IMR-90 (cell line): Measurements from ENCODE around the gene SLC8A1. TPM values are rescaled to one million over a fixed set of nuclear protein-coding genes. Genes with fewer than 3 reads are reported as not detected.

Experiments used
- ATAC-seq: fragments of 200-7000 bp; cut with Tn5 transposase; 2 replicates; pipeline ENCODE4 v1.9.1; 2020; ENCODE audit warnings: low read depth, mild to moderate bottlenecking, moderate library complexity
- BruUV-seq: library from RNA; stranded (reverse); fragments of 400-500 nt; replicated peaks from 2 replicates; lab custom pipeline; 2021; lab: Mats Ljungman, UMichigan
- CTCF ChIA-PET: fragments of 300-600 bp; formaldehyde crosslinking; extraction: SDS; loops from one replicate; lab custom pipeline; 2021; ENCODE audit warnings: antibody characterized with exemption; lab: Yijun Ruan, JAX
- POLR2A ChIA-PET: fragments of 300-600 bp; sonication (Branson Sonifier 250); formaldehyde crosslinking; loops from one replicate; lab custom pipeline; 2022; ENCODE audit warnings: antibody characterized with exemption; ENCODE audit not compliant: unreplicated experiment; lab: Charles Lee
- DNase-seq: peaks from one replicate; pipeline ENCODE4 v3.0.0; 2013
- H2AFZ ChIP-seq: replicated peaks from 2 replicates; pipeline ENCODE3; 2013; ENCODE audit warnings: low read length, mild to moderate bottlenecking; ENCODE audit not compliant: poor library complexity
- H2AK5ac ChIP-seq: 2 replicates; pipeline ENCODE4 v1.6.1; 2013; ENCODE audit warnings: low read depth, low read length, inconsistent platforms
- H2AK9ac ChIP-seq: replicated peaks from 2 replicates; pipeline ENCODE3; 2013; ENCODE audit warnings: mild to moderate bottlenecking, low read depth, low read length, moderate library complexity; ENCODE audit not compliant: poor library complexity
- H2BK120ac ChIP-seq: 2 replicates; pipeline ENCODE4 v1.6.1; 2013; ENCODE audit warnings: low read depth, low read length, inconsistent platforms
- H2BK15ac ChIP-seq: 3 replicates; pipeline ENCODE4 v1.6.1; 2013; ENCODE audit warnings: low read depth, low read length, inconsistent platforms
- H2BK20ac ChIP-seq: 2 replicates; pipeline ENCODE4 v1.6.1; 2013; ENCODE audit warnings: low read depth, mild to moderate bottlenecking, inconsistent platforms, low read length, moderate library complexity
- H2BK5ac ChIP-seq: 2 replicates; pipeline ENCODE4 v1.6.1; 2013; ENCODE audit warnings: mild to moderate bottlenecking, low read depth, low read length, inconsistent platforms; ENCODE audit not compliant: poor library complexity, severe bottlenecking
- H3K14ac ChIP-seq: replicated peaks from 2 replicates; pipeline ENCODE4 v1.6.1; 2013; ENCODE audit warnings: low read depth, low read length, inconsistent platforms
- H3K18ac ChIP-seq: 2 replicates; pipeline ENCODE4 v1.6.1; 2013; ENCODE audit warnings: low read depth, low read length, control low read depth
- H3K23ac ChIP-seq: 2 replicates; pipeline ENCODE4 v1.6.1; 2013; ENCODE audit warnings: low read depth, low read length, inconsistent platforms
- H3K27ac ChIP-seq: 2 replicates; pipeline ENCODE4 v1.5.1; 2013; ENCODE audit warnings: mild to moderate bottlenecking, control low read depth, low read length; ENCODE audit not compliant: insufficient read depth
- H3K27me3 ChIP-seq: 2 replicates; pipeline ENCODE4 v1.6.1; 2013; ENCODE audit warnings: low read length; ENCODE audit not compliant: control insufficient read depth, insufficient read depth
- H3K36me3 ChIP-seq: 2 replicates; pipeline ENCODE4 v1.6.1; 2013; ENCODE audit warnings: low read length, mixed read lengths; ENCODE audit not compliant: control insufficient read depth, insufficient read depth
- H3K4ac ChIP-seq: 2 replicates; pipeline ENCODE4 v1.6.1; 2013; ENCODE audit warnings: low read depth, low read length, inconsistent platforms
- H3K4me1 ChIP-seq: 2 replicates; pipeline ENCODE4 v1.6.1; 2013; ENCODE audit warnings: low read length, mixed read lengths; ENCODE audit not compliant: control insufficient read depth, insufficient read depth
- H3K4me2 ChIP-seq: 2 replicates; pipeline ENCODE4 v1.6.1; 2013; ENCODE audit warnings: low read depth, mild to moderate bottlenecking, control low read depth, low read length, moderate library complexity
- H3K4me3 ChIP-seq: 2 replicates; pipeline ENCODE4 v1.5.1; 2013; ENCODE audit warnings: low read depth, mild to moderate bottlenecking, control low read depth, low read length, moderate library complexity; ENCODE audit not compliant: insufficient read depth
- H3K56ac ChIP-seq: 2 replicates; pipeline ENCODE4 v1.6.1; 2013; ENCODE audit warnings: low read length, inconsistent platforms; ENCODE audit not compliant: insufficient read depth; ENCODE audit errors: extremely low read depth
- H3K79me1 ChIP-seq, 2 experiments: 2 replicates each; pipeline ENCODE4 v1.6.1; 2013; ENCODE audit warnings: low read length in 2 of 2, inconsistent platforms in 1 of 2, low read depth in 1 of 2
- H3K9ac ChIP-seq: 2 replicates; pipeline ENCODE4 v1.6.1; 2013; ENCODE audit warnings: low read depth, low read length, control low read depth
- H3K9me1 ChIP-seq: 2 replicates; pipeline ENCODE4 v1.6.1; 2013; ENCODE audit warnings: low read length, inconsistent platforms; ENCODE audit not compliant: insufficient read depth
- H3K9me3 ChIP-seq: 2 replicates; pipeline ENCODE4 v1.6.1; 2013; ENCODE audit warnings: low read length; ENCODE audit not compliant: control insufficient read depth, insufficient read depth
- H4K20me1 ChIP-seq: 2 replicates; pipeline ENCODE4 v1.6.1; 2013; ENCODE audit warnings: low read length, inconsistent platforms; ENCODE audit not compliant: insufficient read depth
- H4K5ac ChIP-seq: 2 replicates; pipeline ENCODE4 v1.6.1; 2013; ENCODE audit warnings: mild to moderate bottlenecking, low read depth, low read length, control low read depth
- H4K8ac ChIP-seq, 2 experiments: 2 replicates each; pipeline ENCODE4 v1.6.1; 2013; ENCODE audit warnings: low read depth in 2 of 2, low read length in 2 of 2, control low read depth in 1 of 2, inconsistent platforms in 1 of 2
- H4K91ac ChIP-seq: 2 replicates; pipeline ENCODE4 v1.6.1; 2013; ENCODE audit warnings: low read depth, low read length, inconsistent platforms; ENCODE audit not compliant: insufficient read depth
- BHLHE40 ChIP-seq: fragments of 150-350 bp; IDR thresholded peaks from 2 replicates; pipeline ENCODE4 v1.6.1; 2016; ENCODE audit warnings: mild to moderate bottlenecking, low read depth, low read length
- CEBPB ChIP-seq: IDR thresholded peaks from 2 replicates; pipeline ENCODE4 v1.6.1; 2012; ENCODE audit warnings: low read depth, low read length, improper control_type of control experiment
- MAZ ChIP-seq: IDR thresholded peaks from 2 replicates; pipeline ENCODE4 v1.6.1; 2012; ENCODE audit warnings: low read depth, mild to moderate bottlenecking, low read length, improper control_type of control experiment, moderate library complexity, borderline replicate concordance
- NFE2L2 ChIP-seq: fragments of 150-350 bp; IDR thresholded peaks from 2 replicates; pipeline ENCODE4 v1.6.1; 2016; ENCODE audit warnings: low read depth, mild to moderate bottlenecking, low read length
- WGBS, 2 experiments: methylation state at CpG; one replicate each; pipeline versions ENCODE4 v1.1.5 to v1.1.7; 2013; ENCODE audit warnings: missing lambda C conversion rate in 2 of 2; ENCODE audit not compliant: insufficient read length in 1 of 2; ENCODE audit errors: extremely low coverage in 2 of 2; 5-methylcytosine and 5-hydroxymethylcytosine counted together
- dilution Hi-C: fragments of 300-500 bp; cut with HindIII; formaldehyde crosslinking; loops from one replicate; pipeline ENCODE4 v1.14.3; 2018; ENCODE audit warnings: low sequenced_read_pairs; ENCODE audit not compliant: unreplicated experiment
- in situ Hi-C: fragments of 300-500 bp; cut with MboI; formaldehyde crosslinking; loops from 3 replicates; pipeline ENCODE4 v1.14.3; 2019; ENCODE audit warnings: low sequenced_read_pairs, inconsistent platforms, mixed read lengths
- intact Hi-C: fragments of 100-400 bp; cut with micrococcal nuclease; formaldehyde crosslinking; loops from 2 replicates; pipeline ENCODE4 v1.10.0; 2022
- polyA plus RNA-seq, 3 experiments: library from polyadenylated mRNA; depleted of rRNA; stranded (reverse); fragments of >200 nt; gene quantifications; 2 replicates each; pipeline ENCODE4 v1.2.3, GENCODE V29; 2012; ENCODE audit warnings: low replicate concordance in 1 of 3
- total RNA-seq: library from RNA; depleted of rRNA; stranded (reverse); fragments of >200 nt; gene quantifications from 2 replicates; pipeline ENCODE4 v1.2.3, GENCODE V29; 2012
- TF ChIP-seq, protein P1 (sequence below): fragments of 150-350 bp; IDR thresholded peaks from 2 replicates; pipeline ENCODE4 v1.6.1; 2016; ENCODE audit warnings: low read depth, mild to moderate bottlenecking, low read length, moderate library complexity, borderline replicate concordance

The SLC8A1 gene
- total and polyA plus RNA-seq, 2 of the 4 experiments (the other 2 are of a cell fraction), result 7.7 to 57.0 TPM

DNA sequence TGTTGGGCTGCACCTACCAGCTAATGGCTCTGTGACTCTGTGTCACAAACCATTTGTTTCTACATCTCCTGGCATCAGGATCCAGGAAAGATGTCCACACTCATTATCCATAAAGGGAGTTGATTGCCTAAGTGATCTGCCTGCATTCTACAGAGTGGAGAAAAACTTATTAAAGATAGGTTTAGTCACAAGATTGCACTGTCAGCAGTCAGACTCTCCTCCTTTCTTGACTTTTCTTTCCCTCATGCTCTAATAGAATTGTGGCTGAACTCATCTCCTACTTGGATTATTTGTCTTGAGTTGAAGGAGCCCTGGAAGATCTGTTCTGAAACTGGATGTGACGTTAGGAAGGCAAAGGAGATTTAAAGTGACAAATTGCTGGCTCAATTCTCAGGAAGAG lies 152.7 kb downstream of the SLC8A1 start:
- no peak overlapping the region for H2BK15ac ChIP-seq
- H3K4ac ChIP-seq, result no peak overlapping the region
- H3K23ac ChIP-seq, result no peak overlapping the region
- no peak overlapping the region for H4K5ac ChIP-seq
- H3K9me3 ChIP-seq, result no peaks in the 10 kb centered on the region
- no peaks in the 10 kb centered on the region for H3K27me3 ChIP-seq
- H3K4me2 ChIP-seq, result no peak overlapping the region
- H3K36me3 ChIP-seq, result no peaks in the 10 kb centered on the region
- H4K20me1 ChIP-seq, result no peaks in the 10 kb centered on the region; the same call in 1 of the 2 replicates
- H3K79me1 ChIP-seq, result peaks cover 4 to 10% of the 10 kb centered on the region in 2 experiments; a peak in 2 of 4 replicates
- H2AK9ac ChIP-seq, result no peak overlapping the region
- dilution Hi-C loops (no loop called here), in situ Hi-C loops (no loop called here), intact Hi-C loops (no loop called here)
- H2BK20ac ChIP-seq, result no peak overlapping the region
- TF ChIP-seq MAZ (no peak), NFE2L2 (no peak), CEBPB (no peak), BHLHE40 (no peak)
- TF ChIP-seq, protein P1, sequence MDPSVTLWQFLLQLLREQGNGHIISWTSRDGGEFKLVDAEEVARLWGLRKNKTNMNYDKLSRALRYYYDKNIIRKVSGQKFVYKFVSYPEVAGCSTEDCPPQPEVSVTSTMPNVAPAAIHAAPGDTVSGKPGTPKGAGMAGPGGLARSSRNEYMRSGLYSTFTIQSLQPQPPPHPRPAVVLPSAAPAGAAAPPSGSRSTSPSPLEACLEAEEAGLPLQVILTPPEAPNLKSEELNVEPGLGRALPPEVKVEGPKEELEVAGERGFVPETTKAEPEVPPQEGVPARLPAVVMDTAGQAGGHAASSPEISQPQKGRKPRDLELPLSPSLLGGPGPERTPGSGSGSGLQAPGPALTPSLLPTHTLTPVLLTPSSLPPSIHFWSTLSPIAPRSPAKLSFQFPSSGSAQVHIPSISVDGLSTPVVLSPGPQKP, result no peak
- no TSS peak for BruUV-seq
- WGBS, 2 experiments, result no CpG with 5 or more reads among the region's 1 CpG
- no peak overlapping the region for H3K9ac ChIP-seq
- H2BK5ac ChIP-seq, result no peak overlapping the region
- H2BK120ac ChIP-seq, result no peak overlapping the region
- POLR2A ChIA-PET, result no interaction called here
- ATAC-seq, result no peak
- H2AFZ ChIP-seq, result no peak overlapping the region
- H4K91ac ChIP-seq, result no peak overlapping the region
- no peak overlapping the region for H3K56ac ChIP-seq
- no peak overlapping the region for H4K8ac ChIP-seq
- H3K4me3 ChIP-seq, result no peak overlapping the region
- H3K27ac ChIP-seq, result no peak overlapping the region
- no peaks in the 10 kb centered on the region; the same call in 1 of the 2 replicates for H3K9me1 ChIP-seq
- H3K18ac ChIP-seq, result no peak overlapping the region
- no peaks in the 10 kb centered on the region; the same call in 1 of the 2 replicates for H3K4me1 ChIP-seq
- H2AK5ac ChIP-seq, result no peak overlapping the region
- no peak overlapping the region for H3K14ac ChIP-seq
- CTCF ChIA-PET, result no interaction called here
- no peak for DNase-seq
